ENCODE data around the gene MMS22L. TPM values are rescaled to one million over a fixed set of nuclear protein-coding genes. Genes with fewer than 3 reads are reported as not detected.
A peak's percentile ranks its signal among the peaks of the same experiment; 100 is the strongest.

The MMS22L gene
- total and polyA plus RNA-seq, 2 of the 13 experiments (the other 11 are each of a cell fraction or from before 2014, with no cell fraction given) = 6.2 to 32.9 TPM

DNA sequence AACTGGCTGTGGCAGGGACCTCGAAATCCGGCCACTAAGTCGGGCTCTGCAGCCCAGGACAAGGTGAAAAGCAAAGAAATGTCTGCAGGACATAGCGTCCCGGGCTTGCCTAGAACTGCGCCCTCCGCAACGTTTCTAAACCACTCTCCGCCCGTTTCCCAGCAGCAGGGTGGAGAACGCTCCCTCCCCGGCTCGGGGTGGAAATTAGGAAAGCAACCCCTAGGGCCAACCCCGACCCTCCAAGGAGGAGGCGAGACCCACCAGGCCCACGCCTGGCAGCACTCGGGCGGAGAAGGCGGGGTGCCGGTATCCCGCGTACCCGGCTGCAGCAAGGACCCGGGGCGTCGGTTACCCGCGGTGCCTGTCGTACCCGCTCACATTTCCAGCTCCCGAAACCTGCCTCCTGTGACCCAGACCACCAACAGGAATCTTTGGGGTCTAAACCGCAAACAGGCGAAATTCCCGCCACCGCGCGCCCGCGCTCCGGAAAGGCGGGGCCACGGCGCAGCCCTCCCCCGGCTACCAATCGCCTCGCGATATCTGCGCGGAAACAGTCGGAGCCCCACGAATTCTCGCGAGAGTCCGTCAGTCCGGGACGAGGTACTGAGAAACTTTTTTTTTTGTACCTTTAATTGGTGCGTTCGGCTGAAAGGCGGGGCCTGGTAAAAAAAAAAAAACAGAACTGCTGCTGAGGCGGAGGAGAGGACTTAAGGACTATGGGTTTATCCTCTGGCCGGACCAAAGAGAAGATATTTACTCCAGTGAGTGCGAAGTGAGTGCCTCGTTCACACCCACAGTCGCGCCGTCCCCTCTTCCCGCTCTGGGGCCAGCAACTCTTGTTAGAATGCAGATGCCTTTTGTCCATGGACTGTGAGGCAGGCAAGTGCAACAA, at the start of gene MMS22L (continued):
- TF ChIP-seq PBX3 (CRISPR knock-in tag; IDR thresholded peaks at IDR 0.05; ENCODE audit: borderline replicate concordance) = no peak
- peak in 1 of 2 experiments; percentile 77; a peak in 1 of 4 replicates for TF ChIP-seq KLF16 (CRISPR knock-in tag; IDR thresholded peaks at IDR 0.05)
- no peak for TF ChIP-seq ZNF800 (CRISPR knock-in tag; IDR thresholded peaks at IDR 0.05)
- TF ChIP-seq, protein P1, sequence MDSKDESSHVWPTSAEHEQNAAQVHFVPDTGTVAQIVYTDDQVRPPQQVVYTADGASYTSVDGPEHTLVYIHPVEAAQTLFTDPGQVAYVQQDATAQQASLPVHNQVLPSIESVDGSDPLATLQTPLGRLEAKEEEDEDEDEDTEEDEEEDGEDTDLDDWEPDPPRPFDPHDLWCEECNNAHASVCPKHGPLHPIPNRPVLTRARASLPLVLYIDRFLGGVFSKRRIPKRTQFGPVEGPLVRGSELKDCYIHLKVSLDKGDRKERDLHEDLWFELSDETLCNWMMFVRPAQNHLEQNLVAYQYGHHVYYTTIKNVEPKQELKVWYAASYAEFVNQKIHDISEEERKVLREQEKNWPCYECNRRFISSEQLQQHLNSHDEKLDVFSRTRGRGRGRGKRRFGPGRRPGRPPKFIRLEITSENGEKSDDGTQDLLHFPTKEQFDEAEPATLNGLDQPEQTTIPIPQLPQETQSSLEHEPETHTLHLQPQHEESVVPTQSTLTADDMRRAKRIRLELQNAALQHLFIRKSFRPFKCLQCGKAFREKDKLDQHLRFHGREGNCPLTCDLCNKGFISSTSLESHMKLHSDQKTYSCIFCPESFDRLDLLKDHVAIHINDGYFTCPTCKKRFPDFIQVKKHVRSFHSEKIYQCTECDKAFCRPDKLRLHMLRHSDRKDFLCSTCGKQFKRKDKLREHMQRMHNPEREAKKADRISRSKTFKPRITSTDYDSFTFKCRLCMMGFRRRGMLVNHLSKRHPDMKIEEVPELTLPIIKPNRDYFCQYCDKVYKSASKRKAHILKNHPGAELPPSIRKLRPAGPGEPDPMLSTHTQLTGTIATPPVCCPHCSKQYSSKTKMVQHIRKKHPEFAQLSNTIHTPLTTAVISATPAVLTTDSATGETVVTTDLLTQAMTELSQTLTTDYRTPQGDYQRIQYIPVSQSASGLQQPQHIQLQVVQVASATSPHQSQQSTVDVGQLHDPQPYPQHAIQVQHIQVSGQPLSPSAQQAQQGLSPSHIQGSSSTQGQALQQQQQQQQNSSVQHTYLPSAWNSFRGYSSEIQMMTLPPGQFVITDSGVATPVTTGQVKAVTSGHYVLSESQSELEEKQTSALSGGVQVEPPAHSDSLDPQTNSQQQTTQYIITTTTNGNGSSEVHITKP (CRISPR knock-in tag; IDR thresholded peaks at IDR 0.05; ENCODE audit: low read depth) = no peak
- no peak for TF ChIP-seq PCBP1 (IDR thresholded peaks at IDR 0.05; ENCODE audit: borderline replicate concordance, low read depth, low read length)
- peak; percentile 84; the same call in 1 of the 2 replicates for TF ChIP-seq ZNF343 (CRISPR knock-in tag; IDR thresholded peaks at IDR 0.05)
- no peak for TF ChIP-seq JARID2 (CRISPR knock-in tag; IDR thresholded peaks at IDR 0.05; ENCODE audit: insufficient replicate concordance)
- TF ChIP-seq ZNF354B (CRISPR knock-in tag; IDR thresholded peaks at IDR 0.05) = no peak
- no peak for TF ChIP-seq ZNF713 (CRISPR knock-in tag; IDR thresholded peaks at IDR 0.05)
- no peak for TF ChIP-seq ZNF615 (CRISPR knock-in tag; IDR thresholded peaks at IDR 0.05; ENCODE audit: borderline replicate concordance)
- no peak for TF ChIP-seq PCBP2 (optimal IDR thresholded peaks at IDR 0.05; ENCODE audit: low read depth, low read length, poor library complexity, severe bottlenecking)
- TF ChIP-seq ZNF766 (CRISPR knock-in tag; IDR thresholded peaks at IDR 0.05; ENCODE audit: borderline replicate concordance) = 0 out of 2 replicates have a peak, but pooled peaks have one; percentile 60
- TF ChIP-seq FOXA3 (CRISPR knock-in tag; IDR thresholded peaks at IDR 0.05) = no peak
- no peak for TF ChIP-seq SATB2 (CRISPR knock-in tag; IDR thresholded peaks at IDR 0.05)
- peak; percentile 80 for TF ChIP-seq SIN3B (IDR thresholded peaks at IDR 0.05; ENCODE audit: low read length)
- TF ChIP-seq NFATC3 (CRISPR knock-in tag; IDR thresholded peaks at IDR 0.05) = no peak
- TF ChIP-seq, protein P2, sequence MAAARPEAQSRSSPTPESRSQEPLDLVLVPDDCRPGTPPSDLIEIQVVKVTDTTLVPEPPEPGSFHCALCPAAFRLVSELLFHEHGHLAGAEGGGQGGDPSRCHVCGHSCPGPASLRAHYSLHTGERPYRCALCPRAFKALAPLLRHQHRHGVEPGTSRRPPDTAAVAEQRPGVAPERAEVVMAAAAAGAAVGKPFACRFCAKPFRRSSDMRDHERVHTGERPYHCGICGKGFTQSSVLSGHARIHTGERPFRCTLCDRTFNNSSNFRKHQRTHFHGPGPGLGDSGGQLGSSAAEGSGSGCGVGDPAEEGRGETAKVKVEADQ (CRISPR knock-in tag; IDR thresholded peaks at IDR 0.05; ENCODE audit: borderline replicate concordance) = 0 out of 2 replicates have a peak, but pooled peaks have one; percentile 45
- no peak for TF ChIP-seq ATM (IDR thresholded peaks at IDR 0.05; ENCODE audit: borderline replicate concordance)
- no peak for TF ChIP-seq NFE2L2 (IDR thresholded peaks at IDR 0.05; ENCODE audit: low read length)
- TF ChIP-seq PAF1 (CRISPR knock-in tag; IDR thresholded peaks at IDR 0.05) = no peak
- TF ChIP-seq NFYB (CRISPR knock-in tag; IDR thresholded peaks at IDR 0.05) = peak; percentile 69
- 0 out of 2 replicates have a peak, but pooled peaks have one; percentile 27 for TF ChIP-seq TARDBP (CRISPR knock-in tag; IDR thresholded peaks at IDR 0.05)
- no peak for TF ChIP-seq ZNF124 (CRISPR knock-in tag; IDR thresholded peaks at IDR 0.05)

All from HepG2 (cell line).